HCT116 (cell line): ENCODE measurements around the gene ZNHIT3. TPM values are rescaled to one million over a fixed set of nuclear protein-coding genes. Genes with fewer than 3 reads are reported as not detected.

ENCODE experiments used
- ATAC-seq: fragments of 200-7000 bp; cut with Tn5 transposase; 2 replicates; pipeline ENCODE4 v1.9.1; 2020; ENCODE audit warnings: mild to moderate bottlenecking, moderate library complexity
- BruUV-seq: library from RNA; stranded (reverse); fragments of 400-500 nt; replicated peaks from 2 replicates; lab custom pipeline; 2021; lab: Mats Ljungman, UMichigan
- CTCF ChIA-PET: fragments of 300-600 bp; sonication (Branson Sonifier 250); formaldehyde crosslinking; loops from one replicate; lab custom pipeline; 2021; ENCODE audit warnings: antibody characterized with exemption; lab: Charles Lee
- POLR2A ChIA-PET: fragments of 300-600, 350-600 bp; sonication (Branson Sonifier 250); formaldehyde crosslinking; loops from one replicate; lab custom pipeline; 2021; ENCODE audit warnings: antibody characterized with exemption; lab: Charles Lee
- RAD21 ChIA-PET, 2 experiments: fragments of 300-600 bp; sonication (Branson Sonifier 250); formaldehyde crosslinking; loops; one replicate each; lab custom pipeline; 2023; ENCODE audit warnings: low total read pairs in 2 of 2; ENCODE audit not compliant: uncharacterized antibody in 2 of 2, unreplicated experiment in 2 of 2, low non-redundant PET in 1 of 2; lab: Charles Lee
- DNase-seq: peaks from one replicate; pipeline ENCODE4 v3.0.0-alpha.2; 2010; ENCODE audit warnings: low read depth, low spot score
- H2AFZ ChIP-seq: fragments of 200-600 bp; shearing (Covaris generic), sonication (generic); 2 replicates; pipeline ENCODE4 v1.6.1; 2017; ENCODE audit warnings: low read depth, mixed run types, mixed read lengths, antibody characterized with exemption, low read length; ENCODE audit not compliant: poor library complexity, severe bottlenecking
- H3K27ac ChIP-seq: 2 replicates; pipeline ENCODE4 v1.5.1; 2012; ENCODE audit warnings: low read depth, low read length
- H3K27me3 ChIP-seq: fragments of 200-600 bp; sonication (generic); 2 replicates; pipeline ENCODE4 v1.6.1; 2016; ENCODE audit warnings: mixed run types, low read length, mixed read lengths; ENCODE audit not compliant: insufficient read depth
- H3K36me3 ChIP-seq, 2 experiments: fragments of 200-500 bp in 1 of 2; fragments of 200-600 bp in 1 of 2; sonication (Bioruptor generic) in 1 of 2; sonication (generic) in 1 of 2; 2 replicates each; pipeline versions ENCODE4 v1.5.1 to v1.6.1; 2014 to 2016; ENCODE audit warnings: low read length in 2 of 2, inconsistent platforms in 1 of 2, mixed read lengths in 1 of 2, mixed run types in 1 of 2; ENCODE audit not compliant: insufficient read depth in 2 of 2, control insufficient read depth in 1 of 2
- H3K4me1 ChIP-seq, 2 experiments: fragments of 200-600 bp in 1 of 2; sonication (generic) in 1 of 2; 2 replicates each; pipeline versions ENCODE4 v1.5.1 to v1.6.1; 2012 to 2017; ENCODE audit warnings: low read length in 2 of 2, inconsistent platforms in 1 of 2, mild to moderate bottlenecking in 1 of 2, mixed read lengths in 1 of 2, mixed run types in 1 of 2, moderate library complexity in 1 of 2; ENCODE audit not compliant: insufficient read depth in 2 of 2, control insufficient read depth in 1 of 2
- H3K4me2 ChIP-seq: fragments of 200-600 bp; sonication (generic); 2 replicates; pipeline ENCODE4 v1.6.1; 2017; ENCODE audit warnings: mixed run types, low read length, mixed read lengths
- H3K4me3 ChIP-seq, 2 experiments: fragments of 200-600 bp in 1 of 2; sonication (generic) in 1 of 2; replicated peaks in 1 of 2; 2 replicates each; pipeline ENCODE4 v1.5.1; 2011 to 2016; ENCODE audit warnings: low read length in 2 of 2, control low read depth in 1 of 2, low read depth in 1 of 2, mild to moderate bottlenecking in 1 of 2, mixed read lengths in 1 of 2, mixed run types in 1 of 2
- H3K79me2 ChIP-seq: fragments of 200-600 bp; sonication (generic); 2 replicates; pipeline ENCODE4 v1.6.1; 2017; ENCODE audit warnings: mild to moderate bottlenecking, mixed run types, low read length, moderate library complexity, mixed read lengths; ENCODE audit not compliant: insufficient read depth
- H3K9ac ChIP-seq: fragments of 200-600 bp; sonication (generic); 2 replicates; pipeline ENCODE4 v1.6.1; 2016; ENCODE audit warnings: low read length, mixed read lengths
- H3K9me2 ChIP-seq: fragments of 200-600 bp; sonication (generic), shearing (Covaris generic); 2 replicates; pipeline ENCODE4 v1.6.1; 2017; ENCODE audit warnings: mixed run types, mild to moderate bottlenecking, moderate library complexity; ENCODE audit not compliant: insufficient read depth
- H3K9me3 ChIP-seq, 2 experiments: fragments of 200-500 bp in 1 of 2; fragments of 200-600 bp in 1 of 2; sonication (Bioruptor generic) in 1 of 2; sonication (generic) in 1 of 2; 2 replicates each; pipeline ENCODE4 v1.6.1; 2014 to 2017; ENCODE audit warnings: low read length in 2 of 2, mixed read lengths in 2 of 2, inconsistent platforms in 1 of 2, low read depth in 1 of 2, mild to moderate bottlenecking in 1 of 2, mixed run types in 1 of 2, moderate library complexity in 1 of 2; ENCODE audit not compliant: control insufficient read depth in 1 of 2, insufficient read depth in 1 of 2
- H4K20me1 ChIP-seq: fragments of 200-600 bp; sonication (generic), shearing (Covaris generic); 2 replicates; pipeline ENCODE4 v1.6.1; 2017; ENCODE audit warnings: mixed run types, mild to moderate bottlenecking, moderate library complexity; ENCODE audit not compliant: insufficient read depth
- EGR1 ChIP-seq: IDR thresholded peaks from 2 replicates; pipeline ENCODE4 v1.6.1; 2012; ENCODE audit warnings: low read depth
- EZH2 ChIP-seq: fragments of 200-600 bp; sonication (generic); IDR thresholded peaks from 2 replicates; pipeline ENCODE4 v1.6.1; 2017; ENCODE audit warnings: antibody characterized with exemption, mixed run types
- JUND ChIP-seq: IDR thresholded peaks from 2 replicates; pipeline ENCODE4 v1.6.1; 2012
- RAD21 ChIP-seq: IDR thresholded peaks from 2 replicates; pipeline ENCODE4 v1.6.1; 2012; ENCODE audit warnings: low read depth, mild to moderate bottlenecking
- REST ChIP-seq: IDR thresholded peaks from 2 replicates; pipeline ENCODE4 v1.6.1; 2012; ENCODE audit warnings: low read depth
- SRF ChIP-seq: IDR thresholded peaks from 2 replicates; pipeline ENCODE4 v1.6.1; 2012; ENCODE audit warnings: low read depth
- TCF7L2 ChIP-seq: IDR thresholded peaks from 2 replicates; pipeline ENCODE4 v1.7.0; 2011; ENCODE audit warnings: borderline replicate concordance, inconsistent platforms; ENCODE audit not compliant: insufficient read depth, insufficient read length; ENCODE audit errors: extremely low read depth
- ZBTB33 ChIP-seq: IDR thresholded peaks from 2 replicates; pipeline ENCODE4 v1.6.1; 2011; ENCODE audit warnings: mild to moderate bottlenecking, low read length, moderate library complexity; ENCODE audit not compliant: insufficient replicate concordance; ENCODE audit errors: extremely low read depth
- ZFX ChIP-seq: fragments of 450-650 bp; IDR thresholded peaks from 2 replicates; pipeline ENCODE4 v1.6.1; 2017
- ZNF274 ChIP-seq: fragments of 200-500 bp; sonication (Bioruptor generic); IDR thresholded peaks from 2 replicates; pipeline ENCODE4 v1.6.1; 2014; ENCODE audit warnings: mild to moderate bottlenecking, low read depth, low read length, inconsistent platforms
- intact Hi-C: fragments of 100-400 bp; cut with micrococcal nuclease; formaldehyde crosslinking; loops from 2 replicates; pipeline ENCODE4 v1.10.0; 2022
- total RNA-seq: library from RNA; stranded (reverse); gene quantifications from one replicate; pipeline ENCODE4 v1.2.1, GENCODE V29; 2021; ENCODE audit not compliant: unreplicated experiment

The ZNHIT3 gene
- total RNA-seq, 1 experiment from 2014 or later = 33.9 TPM

GRCh38 chr17:36459601-36460000 is 26.9 kb upstream of the ZNHIT3 start:
- BruUV-seq = no TSS peak
- Histone ChIP-seq H3K9me2 (no peaks in the 10 kb centered on the region), H3K4me2 (no peak overlapping the region), H3K9ac (no peak overlapping the region), H2AFZ (no peak overlapping the region), H3K9me3 (no peaks in the 10 kb centered on the region), H3K27me3 (peaks cover 15% of the 10 kb centered on the region; the same call in 1 of the 2 replicates), H3K27ac (no peak overlapping the region), H3K36me3 (no peaks in the 10 kb centered on the region), H4K20me1 (no peaks in the 10 kb centered on the region), H3K79me2 (no peaks in the 10 kb centered on the region), H3K4me3 (no peak overlapping the region), H3K4me1 (peaks cover 0 to 4% of the 10 kb centered on the region in 2 experiments; a peak in 2 of 4 replicates)
- ChIA-PET POLR2A (no interaction called here), RAD21 (no interaction called here), CTCF (no interaction called here)
- DNase-seq (no peak), ATAC-seq (no peak)
- intact Hi-C loops = no loop called here
- TF ChIP-seq TCF7L2 = no peak
- TF ChIP-seq REST = no peak
- TF ChIP-seq ZFX = no peak
- no peak for TF ChIP-seq EZH2
- TF ChIP-seq ZBTB33 = no peak
- no peak for TF ChIP-seq EGR1
- no peak for TF ChIP-seq ZNF274
- TF ChIP-seq SRF = no peak
- TF ChIP-seq RAD21 = no peak
- no peak for TF ChIP-seq JUND
